Measurements from ENCODE around the gene NAALADL2.
"Not testable (repeated sequence)": the region's sequence is repeated elsewhere in the genome, so short reads cannot be mapped to it uniquely, and the experiment has no call there.

Gene NAALADL2

DNA sequence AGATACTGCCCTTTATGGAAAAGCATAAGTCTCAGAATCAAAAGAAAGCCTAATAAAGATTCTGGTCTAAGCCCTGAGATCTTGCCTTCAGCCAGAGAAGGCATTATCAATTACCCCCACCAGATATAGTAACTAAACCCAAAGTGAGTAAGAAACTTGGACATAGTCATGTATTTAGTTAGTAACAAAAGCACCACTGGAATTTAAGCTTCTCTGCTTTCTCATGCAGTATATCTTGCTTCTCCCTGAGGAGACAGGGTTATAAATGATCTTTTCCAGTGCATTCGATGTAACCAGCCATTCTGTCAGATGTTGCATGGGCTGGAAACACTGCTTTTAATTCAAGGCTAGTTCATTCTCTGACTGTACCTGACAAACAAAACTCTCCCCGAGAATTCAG is 946.7 kb downstream of the NAALADL2 start:
- no peak for DNase-seq (ENCODE audit: low read depth)
- H3K4me3 ChIP-seq (ENCODE audit: low read depth, low read length): no peak overlapping the region

DNA sequence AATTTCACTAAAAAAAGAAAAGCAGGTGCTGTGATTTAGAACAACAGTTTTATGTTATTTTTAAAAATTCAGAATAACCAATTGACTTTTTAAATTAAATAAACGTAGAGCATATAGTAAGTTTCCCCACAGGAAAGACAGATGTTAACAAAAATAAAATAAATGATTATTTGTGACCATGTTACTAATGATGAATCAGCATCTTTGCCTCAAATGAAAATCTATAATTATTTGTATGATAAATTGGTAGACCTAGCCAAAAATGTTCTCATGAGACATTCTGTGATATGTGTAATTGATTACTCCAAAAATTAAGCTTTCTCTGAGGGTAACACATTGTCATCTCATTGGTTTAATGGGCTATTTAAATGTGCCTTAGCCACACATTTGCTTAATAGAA is 948.0 kb downstream of the NAALADL2 start:
- H3K4me3 ChIP-seq (ENCODE audit: low read depth, low read length): no peak overlapping the region

DNA sequence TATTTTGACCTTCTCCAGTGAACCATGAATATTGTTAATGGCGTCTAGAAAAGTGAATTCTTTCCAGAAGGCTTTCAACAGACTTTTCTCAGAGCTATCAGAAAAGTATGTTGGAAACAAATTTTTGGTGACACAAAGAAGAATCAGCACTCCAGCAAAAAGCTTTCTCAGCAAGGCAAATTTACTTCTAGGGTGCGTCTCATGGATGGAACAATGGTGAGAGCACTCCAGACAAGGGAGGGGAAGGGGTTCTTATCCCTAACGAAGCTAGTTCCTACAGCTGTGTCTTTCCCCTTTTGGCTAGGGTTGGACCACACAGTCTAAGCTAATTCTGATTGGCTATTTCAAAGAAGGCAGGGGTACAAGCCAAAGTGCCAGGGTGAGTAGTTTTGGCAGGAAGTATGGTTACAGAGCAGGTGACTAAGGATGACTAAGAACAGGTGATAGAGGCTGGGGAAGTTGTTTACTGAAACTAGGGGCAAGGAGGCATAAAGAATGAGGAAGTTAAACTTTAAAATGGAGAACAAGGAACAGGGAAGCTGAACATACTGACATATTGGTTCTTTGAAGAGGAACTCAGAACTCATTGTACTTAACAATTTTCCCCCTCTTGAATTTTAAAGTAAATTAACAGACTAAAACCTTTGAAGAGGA is 959.8 kb downstream of the NAALADL2 start:
- DNase-seq (ENCODE audit: low read depth): no peak
- H3K4me3 ChIP-seq (ENCODE audit: low read depth, low read length): no peak overlapping the region

More for the DNA sequence above, 948.0 kb downstream of the NAALADL2 start:
- no peak for DNase-seq (ENCODE audit: low read depth)

DNA sequence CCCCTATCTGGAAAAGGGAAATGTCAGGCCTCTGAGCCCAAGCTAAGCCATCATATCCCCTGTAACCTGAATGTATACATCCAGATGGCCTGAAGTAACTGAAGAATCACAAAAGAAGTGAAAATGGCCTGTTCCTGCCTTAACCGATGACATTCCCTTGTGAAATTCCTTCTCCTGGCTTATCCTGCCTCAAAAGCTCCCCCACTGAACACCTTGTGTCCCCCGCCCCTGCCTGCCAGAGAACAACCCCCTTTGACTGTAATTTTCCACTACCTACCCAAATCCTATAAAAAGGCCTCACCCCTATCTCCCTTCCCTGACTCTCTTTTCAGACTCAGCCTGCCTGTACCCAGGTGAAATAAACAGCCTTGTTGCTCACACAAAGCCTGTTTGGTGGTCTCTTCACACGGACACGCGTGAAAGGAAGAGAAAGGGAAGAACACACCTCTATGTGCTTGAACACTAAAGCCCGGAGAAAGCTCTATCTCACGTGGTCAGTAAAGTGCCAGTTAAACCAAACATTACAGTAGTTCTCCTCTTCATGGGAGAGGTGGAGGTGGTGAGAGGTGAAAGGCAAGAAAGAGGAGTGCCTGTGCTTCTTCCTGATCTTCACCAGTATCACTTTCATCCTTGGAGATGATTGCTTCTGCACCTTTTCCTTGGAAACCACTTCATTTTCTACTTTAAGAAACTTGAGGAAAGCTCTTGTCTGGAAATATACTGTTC is 963.8 kb downstream of the NAALADL2 start:
- not testable (repeated sequence) for DNase-seq (ENCODE audit: low read depth); H3K4me3 ChIP-seq (ENCODE audit: low read depth, low read length)

DNA sequence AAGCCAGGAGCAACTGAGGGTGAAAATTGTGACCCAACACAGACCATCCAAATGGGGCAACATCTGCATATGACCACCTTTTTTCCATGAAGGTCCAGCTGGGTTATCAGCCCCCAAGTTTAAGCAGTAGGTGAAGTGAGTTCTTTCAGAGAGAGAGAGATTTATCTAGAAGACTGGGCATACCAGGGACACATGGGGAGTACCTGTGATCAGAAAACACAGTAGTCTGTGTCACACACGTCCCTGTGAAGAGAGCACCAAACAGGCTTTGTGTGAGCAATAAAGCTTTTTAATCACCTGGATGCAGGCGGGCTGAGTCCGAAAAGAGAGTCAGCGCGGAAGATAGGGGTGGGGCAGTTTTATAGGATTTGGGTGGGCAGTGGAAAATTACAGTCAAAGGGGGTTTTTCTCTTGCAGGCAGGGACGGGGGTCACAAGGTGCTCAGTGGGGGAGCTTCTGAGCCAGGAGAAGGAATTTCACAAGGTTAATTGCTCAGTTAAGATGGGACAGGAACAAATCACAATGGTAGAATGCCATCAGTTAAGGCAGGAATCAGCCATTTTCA is 966.0 kb downstream of the NAALADL2 start:
- H3K4me3 ChIP-seq (ENCODE audit: low read depth, low read length); DNase-seq (ENCODE audit: low read depth): not testable (repeated sequence)

DNA sequence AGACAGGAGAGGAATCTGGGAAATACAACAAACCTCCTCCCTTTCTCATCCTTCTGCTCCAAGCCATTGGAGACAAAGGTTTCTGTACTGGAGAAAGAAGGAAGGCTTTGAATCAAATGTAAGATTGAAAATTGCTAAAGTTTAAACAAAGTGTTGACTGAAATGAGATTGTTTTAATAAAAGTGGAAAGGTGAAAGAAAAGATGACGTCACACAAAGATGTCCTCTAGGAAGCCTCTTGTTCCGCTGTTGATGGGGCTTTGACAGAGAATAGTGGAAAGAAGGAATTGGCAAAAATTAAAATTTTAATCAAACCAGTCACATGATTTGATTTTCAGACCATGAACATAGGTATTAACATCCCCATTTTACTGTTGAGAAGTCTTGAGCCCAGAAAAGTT is 967.6 kb downstream of the NAALADL2 start:
- H3K4me3 ChIP-seq (ENCODE audit: low read depth, low read length): no peak overlapping the region
- no peak for DNase-seq (ENCODE audit: low read depth)

DNA sequence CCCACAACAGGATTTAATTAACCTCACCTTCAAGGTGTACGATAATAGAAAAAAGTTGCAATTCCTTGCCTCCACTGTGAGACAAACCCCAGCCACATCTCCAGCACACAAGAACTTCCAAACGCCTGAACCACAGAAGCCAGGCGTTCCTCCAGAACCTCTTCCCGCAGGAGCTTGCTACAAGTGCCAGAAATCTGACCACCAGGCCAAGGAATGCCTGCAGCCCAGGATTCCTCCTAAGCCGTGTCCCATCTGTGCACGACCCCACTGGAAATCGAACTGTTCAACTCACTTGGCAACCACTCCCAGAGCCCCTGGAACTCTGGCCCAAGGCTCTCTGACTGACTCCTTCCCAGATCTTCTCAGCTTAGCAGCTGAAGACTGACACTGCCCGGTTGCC is 970.7 kb downstream of the NAALADL2 start:
- DNase-seq (ENCODE audit: low read depth); H3K4me3 ChIP-seq (ENCODE audit: low read depth, low read length): not testable (repeated sequence)

DNA sequence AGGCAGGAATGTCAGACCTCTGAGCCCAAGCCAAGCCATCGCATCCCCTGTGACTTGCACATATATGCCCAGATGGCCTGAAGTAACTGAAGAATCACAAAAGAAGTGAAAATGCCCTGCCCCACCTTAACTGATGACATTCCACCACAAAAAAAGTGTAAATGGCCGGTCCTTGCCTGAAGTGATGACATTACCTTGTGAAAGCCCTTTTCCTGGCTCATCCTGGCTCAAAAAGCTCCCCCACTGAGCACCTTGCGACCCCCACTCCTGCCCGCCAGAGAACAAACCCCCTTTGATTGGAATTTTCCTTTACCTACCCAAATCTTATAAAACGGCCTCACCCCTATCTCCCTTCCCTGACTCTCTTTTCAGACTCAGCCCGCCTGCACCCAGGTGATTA is 976.6 kb downstream of the NAALADL2 start:
- not testable (repeated sequence) for DNase-seq (ENCODE audit: low read depth); H3K4me3 ChIP-seq (ENCODE audit: low read depth, low read length)

DNA sequence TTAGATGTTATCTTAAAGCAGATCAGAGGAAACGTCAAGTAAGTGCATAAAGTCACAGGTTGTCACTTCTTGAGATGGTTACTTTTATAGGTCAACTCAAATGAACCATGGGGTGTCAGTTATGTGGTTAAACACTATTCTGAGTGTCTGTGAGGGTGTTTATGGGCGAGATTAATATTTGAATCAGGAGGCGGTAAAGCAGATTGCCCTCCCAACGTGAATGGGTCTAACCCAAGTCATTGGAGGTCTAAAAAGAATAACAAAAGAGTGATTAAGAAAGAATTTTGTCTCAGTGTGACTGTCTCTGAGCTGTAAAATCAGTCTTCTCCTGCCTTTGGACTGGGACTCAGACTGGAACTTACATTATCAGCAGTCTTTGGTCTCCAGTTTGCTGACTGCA is 977.5 kb downstream of the NAALADL2 start:
- no peak overlapping the region for H3K4me3 ChIP-seq (ENCODE audit: low read depth, low read length)
- no peak for DNase-seq (ENCODE audit: low read depth)

DNA sequence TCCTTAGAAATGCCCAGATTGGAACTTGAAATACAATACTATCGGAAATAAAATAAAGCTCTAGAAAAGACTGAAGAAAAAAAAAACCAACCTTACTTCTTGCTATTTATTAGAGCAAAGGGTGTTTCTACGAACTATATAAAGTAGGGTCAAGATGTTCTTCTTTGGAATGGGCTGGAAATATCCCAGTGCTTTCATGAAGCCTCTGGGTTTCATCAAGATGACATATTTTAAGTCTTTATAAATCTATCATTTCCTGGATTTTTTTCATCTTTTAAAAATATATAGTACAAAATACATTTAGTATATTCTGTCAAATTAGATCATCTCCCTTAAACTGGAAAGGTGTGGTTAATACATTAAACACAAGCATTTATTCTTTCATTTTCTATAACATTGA is 978.8 kb downstream of the NAALADL2 start:
- no peak overlapping the region for H3K4me3 ChIP-seq (ENCODE audit: low read depth, low read length)
- no peak for DNase-seq (ENCODE audit: low read depth)

DNA sequence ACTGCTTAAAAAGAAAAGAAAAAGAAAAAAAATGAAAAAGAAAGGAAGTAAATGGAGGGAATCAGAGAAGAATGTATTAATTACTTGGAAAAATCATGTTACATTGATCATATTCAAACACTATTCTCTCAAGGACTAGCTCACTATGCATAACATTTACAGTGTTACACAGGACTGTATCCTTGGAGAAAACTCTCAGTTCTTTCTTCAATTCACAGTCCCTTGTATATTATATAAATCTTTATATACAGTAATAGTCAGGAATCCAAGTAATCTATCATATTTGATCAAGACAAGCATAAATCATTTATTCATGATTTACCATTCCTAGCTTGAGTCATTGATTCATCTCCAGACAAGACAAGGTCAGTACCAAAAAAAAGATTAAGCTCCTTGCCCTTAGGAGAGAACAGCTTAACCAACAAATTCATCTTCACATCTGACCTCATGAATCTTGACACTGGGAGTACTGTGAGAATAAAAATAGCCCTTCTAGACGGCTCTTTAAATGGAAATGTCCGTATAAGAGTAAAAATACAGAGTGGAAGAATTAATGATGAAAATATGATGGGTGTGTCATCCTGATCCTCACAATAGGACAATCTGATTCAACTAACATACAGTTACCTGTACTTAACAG is 980.4 kb downstream of the NAALADL2 start:
- no peak overlapping the region for H3K4me3 ChIP-seq (ENCODE audit: low read depth, low read length)
- DNase-seq (ENCODE audit: low read depth): no peak

DNA sequence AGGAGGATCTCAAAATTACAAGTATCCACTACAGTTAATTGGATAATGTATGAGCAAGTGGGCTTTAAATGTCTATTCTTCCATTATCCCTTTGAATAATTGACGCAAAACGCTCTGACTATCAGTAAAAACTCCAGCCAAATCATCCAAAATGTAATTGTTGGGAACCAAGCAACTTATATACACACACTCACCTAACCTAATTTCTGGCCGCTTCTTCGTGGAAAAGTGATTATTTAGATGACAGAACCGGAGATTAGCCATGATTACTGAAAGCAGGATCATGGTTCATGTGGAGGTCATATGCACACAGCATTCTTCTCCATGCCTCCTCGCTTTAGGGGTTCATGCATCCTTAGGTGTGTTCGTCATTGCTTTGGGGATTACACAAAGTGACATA is 992.4 kb downstream of the NAALADL2 start:
- no peak overlapping the region for H3K4me3 ChIP-seq (ENCODE audit: low read depth, low read length)
- DNase-seq (ENCODE audit: low read depth): no peak

DNA sequence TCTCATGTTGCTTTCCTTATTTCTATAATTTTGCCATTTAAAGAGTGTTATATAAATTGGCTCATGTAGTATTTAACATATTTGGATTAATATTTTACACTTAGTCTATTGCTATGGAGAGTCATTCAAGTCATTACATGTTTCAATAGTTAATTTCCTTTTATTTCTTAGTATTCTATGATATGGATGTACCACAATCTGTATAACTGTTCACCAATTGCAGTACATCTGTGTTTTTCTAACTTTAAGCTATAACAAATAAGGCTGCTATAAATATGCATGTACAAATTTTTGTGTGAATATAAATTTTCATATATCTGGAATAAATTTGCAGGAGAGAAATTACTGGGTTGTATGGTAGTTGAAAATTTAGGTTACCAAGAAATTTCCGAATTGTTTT is 993.4 kb downstream of the NAALADL2 start:
- no peak for DNase-seq (ENCODE audit: low read depth)
- H3K4me3 ChIP-seq (ENCODE audit: low read depth, low read length): no peak overlapping the region

DNA sequence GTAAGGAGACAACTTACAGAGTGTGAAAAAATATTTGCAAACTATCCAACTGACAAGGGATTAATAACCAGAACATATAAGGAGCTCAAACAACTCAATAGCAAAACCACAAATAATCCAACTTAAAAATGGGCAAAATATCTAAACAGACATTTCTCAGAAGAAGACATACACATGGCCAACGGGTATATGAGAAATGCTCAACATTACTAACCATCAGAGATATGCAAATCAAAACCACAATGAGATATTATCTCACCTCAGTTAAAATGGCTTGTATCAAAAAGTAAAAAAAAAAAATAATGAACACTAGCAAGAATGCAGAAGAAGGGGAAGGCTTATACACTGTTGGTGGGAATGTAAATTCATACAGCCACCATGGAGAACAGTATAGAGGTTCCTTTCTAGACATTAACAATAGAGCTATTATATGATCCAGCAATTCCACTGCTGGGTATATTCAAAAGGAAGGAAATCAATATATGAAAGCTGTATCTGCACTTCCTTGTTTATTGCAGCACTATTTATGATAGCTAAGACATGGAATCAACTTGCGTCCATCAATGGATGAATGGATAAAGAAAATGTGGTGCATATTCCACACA is 998.6 kb downstream of the NAALADL2 start:
- no peak overlapping the region for H3K4me3 ChIP-seq (ENCODE audit: low read depth, low read length)
- DNase-seq (ENCODE audit: low read depth): no peak

All from skeletal muscle cell (primary cell).